Epithelial cell of proximal tubule (primary cell): Measurements from ENCODE around the gene RASAL1. TPM values are rescaled to one million over a fixed set of nuclear protein-coding genes. Genes with fewer than 3 reads are reported as not detected.

ENCODE experiments used
- DNase-seq: peaks from one replicate; pipeline ENCODE4 v3.0.0-alpha.2; 2011; ENCODE audit warnings: low read depth
- H3K4me3 ChIP-seq: 2 replicates; pipeline ENCODE4 v1.5.1; 2011; ENCODE audit warnings: low read depth, mild to moderate bottlenecking, low read length
- total RNA-seq: library from RNA; depleted of rRNA; stranded (reverse); fragments of >200 nt; gene quantifications from 2 replicates; pipeline ENCODE4 v1.2.3, GENCODE V29; 2015
- TF ChIP-seq, protein P1 (sequence below): conservative IDR thresholded peaks from 2 replicates; pipeline ENCODE4 v1.5.1; 2012; ENCODE audit warnings: low read depth, mild to moderate bottlenecking, low read length

RASAL1 gene
- total RNA-seq, 1 donor from 2014 or later, result 2.0 TPM

DNA sequence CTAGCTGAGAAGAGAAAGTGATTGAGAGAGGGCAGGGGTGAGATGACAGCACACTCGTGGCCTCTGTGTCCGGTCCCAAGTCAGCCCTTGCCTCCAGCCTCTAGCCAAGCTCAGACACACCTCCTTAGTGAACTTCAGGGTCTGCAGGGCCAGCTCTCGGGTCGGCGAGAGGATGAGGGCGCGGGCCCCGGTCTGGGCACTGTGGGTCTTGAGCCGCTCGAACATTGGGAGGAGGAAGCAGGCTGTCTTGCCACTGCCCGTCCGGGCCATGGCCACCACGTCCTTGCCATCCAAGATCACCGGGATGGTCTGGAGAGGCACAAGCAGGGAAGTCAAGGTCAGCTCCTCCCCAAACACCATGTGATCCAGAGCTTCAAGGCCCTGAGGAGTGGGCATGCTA, 43.5 kb upstream of the RASAL1 start:
- DNase-seq, result no peak
- TF ChIP-seq, protein P1, sequence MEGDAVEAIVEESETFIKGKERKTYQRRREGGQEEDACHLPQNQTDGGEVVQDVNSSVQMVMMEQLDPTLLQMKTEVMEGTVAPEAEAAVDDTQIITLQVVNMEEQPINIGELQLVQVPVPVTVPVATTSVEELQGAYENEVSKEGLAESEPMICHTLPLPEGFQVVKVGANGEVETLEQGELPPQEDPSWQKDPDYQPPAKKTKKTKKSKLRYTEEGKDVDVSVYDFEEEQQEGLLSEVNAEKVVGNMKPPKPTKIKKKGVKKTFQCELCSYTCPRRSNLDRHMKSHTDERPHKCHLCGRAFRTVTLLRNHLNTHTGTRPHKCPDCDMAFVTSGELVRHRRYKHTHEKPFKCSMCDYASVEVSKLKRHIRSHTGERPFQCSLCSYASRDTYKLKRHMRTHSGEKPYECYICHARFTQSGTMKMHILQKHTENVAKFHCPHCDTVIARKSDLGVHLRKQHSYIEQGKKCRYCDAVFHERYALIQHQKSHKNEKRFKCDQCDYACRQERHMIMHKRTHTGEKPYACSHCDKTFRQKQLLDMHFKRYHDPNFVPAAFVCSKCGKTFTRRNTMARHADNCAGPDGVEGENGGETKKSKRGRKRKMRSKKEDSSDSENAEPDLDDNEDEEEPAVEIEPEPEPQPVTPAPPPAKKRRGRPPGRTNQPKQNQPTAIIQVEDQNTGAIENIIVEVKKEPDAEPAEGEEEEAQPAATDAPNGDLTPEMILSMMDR, result no peak
- no peak overlapping the region for H3K4me3 ChIP-seq

DNA sequence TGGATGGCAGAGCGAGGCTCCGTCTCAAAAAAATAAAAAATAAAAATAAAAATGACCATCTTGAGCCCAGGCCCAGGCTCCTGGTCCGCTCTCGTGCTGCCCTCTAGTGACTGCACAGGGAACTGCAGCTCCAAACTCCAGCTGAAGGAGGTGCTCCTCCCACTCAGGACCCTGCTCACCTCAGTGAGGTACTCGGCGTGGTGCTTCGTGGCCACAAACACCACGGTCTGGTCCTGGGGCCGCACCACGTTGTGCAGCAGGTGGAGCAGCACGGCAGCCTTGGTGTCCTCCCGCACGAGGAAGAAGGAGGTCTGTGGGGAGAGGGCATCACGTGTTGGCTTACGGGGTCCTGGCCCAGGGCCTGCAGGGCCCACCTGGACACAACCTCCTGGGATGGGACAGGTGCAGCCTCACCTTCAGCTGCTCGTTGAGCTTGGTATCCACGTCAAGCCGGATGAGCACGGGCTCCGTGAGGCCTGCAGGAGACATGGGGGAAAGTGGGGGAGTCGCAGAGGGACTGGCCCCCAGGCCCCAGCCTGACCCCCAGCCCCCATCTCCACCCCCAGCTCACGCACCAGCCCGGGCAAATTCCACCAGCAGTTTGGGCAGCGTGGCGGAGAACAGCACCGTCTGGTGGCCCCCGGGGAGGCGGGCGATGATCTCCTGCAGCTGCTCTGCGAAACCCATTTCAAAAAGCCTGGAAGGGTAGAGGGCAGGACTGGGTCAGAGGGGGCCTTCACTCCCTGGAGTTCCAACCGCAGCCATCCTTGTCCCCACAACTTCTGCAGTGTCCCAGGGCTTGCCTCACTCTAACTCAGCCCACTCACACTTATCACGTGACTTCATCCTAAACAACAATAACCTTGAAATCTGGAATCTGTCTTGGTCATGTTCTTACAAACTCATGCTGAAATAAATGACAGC, 39.2 kb upstream of the RASAL1 start:
- no peak overlapping the region for H3K4me3 ChIP-seq
- no peak for DNase-seq
- TF ChIP-seq, protein P1, result peak; percentile 97

DNA sequence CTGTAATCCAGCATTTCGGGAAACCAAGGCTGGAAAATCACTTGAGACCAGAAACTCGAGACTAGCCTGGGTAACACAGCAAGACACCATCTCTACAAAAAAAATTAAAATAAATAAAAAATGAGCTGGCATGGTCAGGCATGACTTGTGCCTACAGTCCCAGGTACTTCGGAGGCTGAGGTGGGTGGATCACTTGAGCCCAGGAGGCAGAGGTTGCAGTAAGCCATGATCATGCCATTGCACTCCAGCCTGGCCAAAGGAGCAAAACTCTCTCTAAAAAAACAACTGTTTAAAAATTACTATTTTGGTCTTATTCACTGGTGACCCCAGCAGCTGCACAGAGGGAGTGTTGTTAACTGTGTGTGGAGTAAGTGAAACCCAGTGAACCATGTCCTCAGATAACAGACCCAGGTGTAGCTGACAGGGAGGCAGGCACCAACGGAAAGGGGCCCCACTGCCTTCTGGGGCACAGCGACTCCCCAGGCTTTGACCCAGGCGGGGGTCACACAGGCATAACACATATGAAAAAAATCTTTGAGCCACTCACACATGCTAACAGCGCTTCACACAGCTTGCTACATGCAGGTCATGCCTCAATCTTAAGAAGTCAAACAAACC, 37.6 kb upstream of the RASAL1 start:
- DNase-seq, result no peak
- H3K4me3 ChIP-seq, result no peak overlapping the region
- TF ChIP-seq, protein P1, result no peak

DNA sequence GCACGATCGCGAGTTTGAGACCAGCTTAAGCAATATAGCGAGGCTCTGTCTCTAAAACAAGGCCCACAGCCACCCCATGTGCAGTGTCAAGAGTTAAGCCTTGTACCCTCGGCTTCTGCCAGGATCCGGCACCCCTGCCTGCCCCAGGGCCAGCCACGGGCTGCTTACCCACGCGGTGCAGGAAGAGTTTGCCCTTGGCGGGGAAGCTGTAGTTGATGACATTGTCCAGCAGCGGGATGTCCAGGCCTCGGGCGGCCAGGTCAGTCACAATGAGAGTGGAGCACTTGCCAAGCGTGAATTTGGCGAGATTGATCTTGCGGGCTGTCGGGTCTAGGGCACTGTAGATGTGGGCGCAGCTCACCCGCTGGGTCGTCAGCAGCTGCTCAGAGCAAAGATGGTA, 36.6 kb upstream of the RASAL1 start:
- no peak for DNase-seq
- TF ChIP-seq, protein P1, result no peak
- H3K4me3 ChIP-seq, result no peak overlapping the region

DNA sequence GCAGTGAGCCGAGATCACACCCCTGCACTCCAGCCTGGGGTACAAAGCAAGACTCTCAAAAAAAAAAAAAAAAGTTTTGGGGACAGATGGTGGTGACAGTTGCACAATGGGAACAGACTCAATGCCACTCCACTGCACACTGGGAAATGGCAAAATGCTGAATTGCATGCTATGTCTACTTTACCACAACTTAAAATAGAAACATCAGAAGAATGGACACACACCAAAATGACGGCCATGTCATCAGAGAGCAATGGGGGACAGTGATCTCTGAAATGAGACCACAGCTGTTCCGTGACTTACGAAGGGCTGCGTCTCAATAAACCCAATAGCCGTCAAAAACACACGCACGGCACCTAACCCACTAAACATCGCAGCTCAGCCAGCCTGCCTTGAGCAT, 36.0 kb upstream of the RASAL1 start:
- TF ChIP-seq, protein P1, result no peak
- no peak overlapping the region for H3K4me3 ChIP-seq
- DNase-seq, result no peak

DNA sequence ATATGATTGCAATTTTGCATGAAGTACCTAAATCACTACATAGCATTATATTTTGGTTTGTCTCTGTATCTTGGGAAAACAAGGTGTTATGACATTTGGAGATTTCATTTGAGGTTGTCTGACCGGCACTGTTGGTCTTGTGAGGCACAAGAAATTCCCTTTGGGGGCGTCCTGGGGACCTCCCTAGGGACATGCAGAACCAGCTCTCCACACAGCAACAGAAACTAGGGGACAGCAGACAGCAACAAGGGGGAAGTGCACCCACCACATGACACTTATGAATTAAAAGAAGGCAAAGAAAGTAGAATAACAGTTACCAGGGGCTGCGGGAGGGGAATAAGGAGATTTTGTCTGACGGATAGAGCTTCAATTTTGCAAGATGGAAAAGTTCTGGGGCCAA, 35.4 kb upstream of the RASAL1 start:
- no peak overlapping the region for H3K4me3 ChIP-seq
- TF ChIP-seq, protein P1, result no peak
- no peak for DNase-seq
